HCT116 (cell line): Measurements from ENCODE around the gene CRISPLD2. TPM values are rescaled to one million over a fixed set of nuclear protein-coding genes. Genes with fewer than 3 reads are reported as not detected.

Experiments used
- ATAC-seq: fragments of 200-7000 bp; cut with Tn5 transposase; 2 replicates; pipeline ENCODE4 v1.9.1; 2020; ENCODE audit warnings: mild to moderate bottlenecking, moderate library complexity
- BruUV-seq: library from RNA; stranded (reverse); fragments of 400-500 nt; replicated peaks from 2 replicates; lab custom pipeline; 2021; lab: Mats Ljungman, UMichigan
- CTCF ChIA-PET: fragments of 300-600 bp; sonication (Branson Sonifier 250); formaldehyde crosslinking; loops from one replicate; lab custom pipeline; 2021; ENCODE audit warnings: antibody characterized with exemption; lab: Charles Lee
- POLR2A ChIA-PET: fragments of 300-600, 350-600 bp; sonication (Branson Sonifier 250); formaldehyde crosslinking; loops from one replicate; lab custom pipeline; 2021; ENCODE audit warnings: antibody characterized with exemption; lab: Charles Lee
- RAD21 ChIA-PET, 2 experiments: fragments of 300-600 bp; sonication (Branson Sonifier 250); formaldehyde crosslinking; loops; one replicate each; lab custom pipeline; 2023; ENCODE audit warnings: low total read pairs in 2 of 2; ENCODE audit not compliant: uncharacterized antibody in 2 of 2, unreplicated experiment in 2 of 2, low non-redundant PET in 1 of 2; lab: Charles Lee
- DNase-seq: peaks from one replicate; pipeline ENCODE4 v3.0.0-alpha.2; 2010; ENCODE audit warnings: low read depth, low spot score
- H2AFZ ChIP-seq: fragments of 200-600 bp; shearing (Covaris generic), sonication (generic); 2 replicates; pipeline ENCODE4 v1.6.1; 2017; ENCODE audit warnings: low read depth, mixed run types, mixed read lengths, antibody characterized with exemption, low read length; ENCODE audit not compliant: poor library complexity, severe bottlenecking
- H3K27ac ChIP-seq: 2 replicates; pipeline ENCODE4 v1.5.1; 2012; ENCODE audit warnings: low read depth, low read length
- H3K27me3 ChIP-seq: fragments of 200-600 bp; sonication (generic); 2 replicates; pipeline ENCODE4 v1.6.1; 2016; ENCODE audit warnings: mixed run types, low read length, mixed read lengths; ENCODE audit not compliant: insufficient read depth
- H3K36me3 ChIP-seq, 2 experiments: fragments of 200-500 bp in 1 of 2; fragments of 200-600 bp in 1 of 2; sonication (Bioruptor generic) in 1 of 2; sonication (generic) in 1 of 2; 2 replicates each; pipeline versions ENCODE4 v1.5.1 to v1.6.1; 2014 to 2016; ENCODE audit warnings: low read length in 2 of 2, inconsistent platforms in 1 of 2, mixed read lengths in 1 of 2, mixed run types in 1 of 2; ENCODE audit not compliant: insufficient read depth in 2 of 2, control insufficient read depth in 1 of 2
- H3K4me1 ChIP-seq, 2 experiments: fragments of 200-600 bp in 1 of 2; sonication (generic) in 1 of 2; 2 replicates each; pipeline versions ENCODE4 v1.5.1 to v1.6.1; 2012 to 2017; ENCODE audit warnings: low read length in 2 of 2, inconsistent platforms in 1 of 2, mild to moderate bottlenecking in 1 of 2, mixed read lengths in 1 of 2, mixed run types in 1 of 2, moderate library complexity in 1 of 2; ENCODE audit not compliant: insufficient read depth in 2 of 2, control insufficient read depth in 1 of 2
- H3K4me2 ChIP-seq: fragments of 200-600 bp; sonication (generic); 2 replicates; pipeline ENCODE4 v1.6.1; 2017; ENCODE audit warnings: mixed run types, low read length, mixed read lengths
- H3K4me3 ChIP-seq, 2 experiments: fragments of 200-600 bp in 1 of 2; sonication (generic) in 1 of 2; replicated peaks in 1 of 2; 2 replicates each; pipeline ENCODE4 v1.5.1; 2011 to 2016; ENCODE audit warnings: low read length in 2 of 2, control low read depth in 1 of 2, low read depth in 1 of 2, mild to moderate bottlenecking in 1 of 2, mixed read lengths in 1 of 2, mixed run types in 1 of 2
- H3K79me2 ChIP-seq: fragments of 200-600 bp; sonication (generic); 2 replicates; pipeline ENCODE4 v1.6.1; 2017; ENCODE audit warnings: mild to moderate bottlenecking, mixed run types, low read length, moderate library complexity, mixed read lengths; ENCODE audit not compliant: insufficient read depth
- H3K9ac ChIP-seq: fragments of 200-600 bp; sonication (generic); 2 replicates; pipeline ENCODE4 v1.6.1; 2016; ENCODE audit warnings: low read length, mixed read lengths
- H3K9me2 ChIP-seq: fragments of 200-600 bp; sonication (generic), shearing (Covaris generic); 2 replicates; pipeline ENCODE4 v1.6.1; 2017; ENCODE audit warnings: mixed run types, mild to moderate bottlenecking, moderate library complexity; ENCODE audit not compliant: insufficient read depth
- H3K9me3 ChIP-seq, 2 experiments: fragments of 200-500 bp in 1 of 2; fragments of 200-600 bp in 1 of 2; sonication (Bioruptor generic) in 1 of 2; sonication (generic) in 1 of 2; 2 replicates each; pipeline ENCODE4 v1.6.1; 2014 to 2017; ENCODE audit warnings: low read length in 2 of 2, mixed read lengths in 2 of 2, inconsistent platforms in 1 of 2, low read depth in 1 of 2, mild to moderate bottlenecking in 1 of 2, mixed run types in 1 of 2, moderate library complexity in 1 of 2; ENCODE audit not compliant: control insufficient read depth in 1 of 2, insufficient read depth in 1 of 2
- H4K20me1 ChIP-seq: fragments of 200-600 bp; sonication (generic), shearing (Covaris generic); 2 replicates; pipeline ENCODE4 v1.6.1; 2017; ENCODE audit warnings: mixed run types, mild to moderate bottlenecking, moderate library complexity; ENCODE audit not compliant: insufficient read depth
- ATF3 ChIP-seq: IDR thresholded peaks from 2 replicates; pipeline ENCODE4 v1.6.1; 2012
- CEBPB ChIP-seq: IDR thresholded peaks from 2 replicates; pipeline ENCODE4 v1.6.1; 2012; ENCODE audit warnings: low read depth
- EGR1 ChIP-seq: IDR thresholded peaks from 2 replicates; pipeline ENCODE4 v1.6.1; 2012; ENCODE audit warnings: low read depth
- ELF1 ChIP-seq: IDR thresholded peaks from 2 replicates; pipeline ENCODE4 v1.6.1; 2012; ENCODE audit warnings: low read depth, borderline replicate concordance
- FOSL1 ChIP-seq: IDR thresholded peaks from 2 replicates; pipeline ENCODE4 v1.6.1; 2012; ENCODE audit warnings: low read depth
- POLR2A ChIP-seq: IDR thresholded peaks from 2 replicates; pipeline ENCODE4 v1.7.0; 2011; ENCODE audit warnings: borderline replicate concordance; ENCODE audit not compliant: insufficient read depth, insufficient read length; ENCODE audit errors: extremely low read depth
- RAD21 ChIP-seq: IDR thresholded peaks from 2 replicates; pipeline ENCODE4 v1.6.1; 2012; ENCODE audit warnings: low read depth, mild to moderate bottlenecking
- ZBTB33 ChIP-seq: IDR thresholded peaks from 2 replicates; pipeline ENCODE4 v1.6.1; 2011; ENCODE audit warnings: mild to moderate bottlenecking, low read length, moderate library complexity; ENCODE audit not compliant: insufficient replicate concordance; ENCODE audit errors: extremely low read depth
- intact Hi-C: fragments of 100-400 bp; cut with micrococcal nuclease; formaldehyde crosslinking; loops from 2 replicates; pipeline ENCODE4 v1.10.0; 2022
- total RNA-seq: library from RNA; stranded (reverse); gene quantifications from one replicate; pipeline ENCODE4 v1.2.1, GENCODE V29; 2021; ENCODE audit not compliant: unreplicated experiment

CRISPLD2 gene
- total RNA-seq, 1 experiment from 2014 or later: 4.6 TPM

- CTCF ChIA-PET: no interaction called here
- Histone ChIP-seq H3K9me3 (peaks cover 0 to 6% of the 10 kb centered on the region in 2 experiments; a peak in 1 of 4 replicates), H3K9ac (no peak overlapping the region), H2AFZ (no peak overlapping the region), H3K4me2 (no peak overlapping the region), H3K27me3 (0 out of 2 replicates have a peak, but pooled peaks cover 5% of the 10 kb centered on the region), H3K27ac (no peak overlapping the region), H3K4me1 (peaks cover 3 to 16% of the 10 kb centered on the region in 2 experiments; a peak in 3 of 4 replicates), H3K9me2 (no peaks in the 10 kb centered on the region), H3K4me3 (no peak overlapping the region), H4K20me1 (no peaks in the 10 kb centered on the region), H3K36me3 (no peaks in the 10 kb centered on the region), H3K79me2 (no peaks in the 10 kb centered on the region)
- BruUV-seq: no TSS peak
- RAD21 ChIA-PET: no interaction called here
- intact Hi-C loops: no loop called here
- POLR2A ChIA-PET: interaction anchor here (1.6 kb wide), 1 partner anchor 9 kb away, joined by 4 read pairs; the partner anchor contains the start of gene CRISPLD2
- no peak for ATAC-seq
- TF ChIP-seq CEBPB (no peak), RAD21 (no peak), FOSL1 (no peak), ELF1 (no peak)
- no peak for DNase-seq
Observed at GRCh38 chr16:84811529-84811928, 8.3 kb upstream of the CRISPLD2 start.

- H3K9me3 ChIP-seq: peaks cover 0 to 6% of the 10 kb centered on the region in 2 experiments; a peak in 1 of 4 replicates
- ChIA-PET CTCF (no interaction called here), POLR2A (no interaction called here), RAD21 (no interaction called here)
- no peak overlapping the region for H3K4me3 ChIP-seq
- intact Hi-C loops: no loop called here
- H3K9me2 ChIP-seq: no peaks in the 10 kb centered on the region
- 0 out of 2 replicates have a peak, but pooled peaks cover 5% of the 10 kb centered on the region for H3K27me3 ChIP-seq
- BruUV-seq: no TSS peak
- no peak overlapping the region for H3K4me2 ChIP-seq
- H3K79me2 ChIP-seq: no peaks in the 10 kb centered on the region
- H3K4me1 ChIP-seq: peaks cover 0 to 7% of the 10 kb centered on the region in 2 experiments; a peak in 1 of 4 replicates
- DNase-seq: no peak
- H3K36me3 ChIP-seq: no peaks in the 10 kb centered on the region
- no peak overlapping the region for H2AFZ ChIP-seq
- no peak overlapping the region for H3K9ac ChIP-seq
- ATAC-seq: no peak; the same call in 1 of the 2 replicates
- H3K27ac ChIP-seq: no peak overlapping the region
- TF ChIP-seq ATF3 (no peak), EGR1 (no peak), ZBTB33 (no peak), ELF1 (no peak), POLR2A (no peak)
- no peaks in the 10 kb centered on the region for H4K20me1 ChIP-seq
Observed at GRCh38 chr16:84813141-84813934, 6.4 kb upstream of the CRISPLD2 start.
